Osteocyte (in vitro differentiated cells): ENCODE results near the gene KRT82. TPM values are rescaled to one million over a fixed set of nuclear protein-coding genes. Genes with fewer than 3 reads are reported as not detected.

Experiments used
- DNase-seq: peaks from one replicate; pipeline ENCODE4 v3.0.0; 2021; ENCODE audit warnings: mixed read lengths; ENCODE audit not compliant: unreplicated experiment; ENCODE audit errors: extremely low spot score
- H3K27ac Mint-ChIP-seq: one replicate; pipeline ENCODE4 v1.8.0; 2021; ENCODE audit warnings: mild to moderate bottlenecking, mixed read lengths; ENCODE audit not compliant: unreplicated experiment
- H3K27me3 Mint-ChIP-seq: one replicate; pipeline ENCODE4 v1.8.0; 2021; ENCODE audit warnings: mixed read lengths; ENCODE audit not compliant: unreplicated experiment
- H3K36me3 Mint-ChIP-seq: one replicate; pipeline ENCODE4 v1.8.0; 2021; ENCODE audit warnings: mixed read lengths; ENCODE audit not compliant: unreplicated experiment
- H3K4me1 Mint-ChIP-seq: one replicate; pipeline ENCODE4 v1.8.0; 2021; ENCODE audit warnings: mixed read lengths; ENCODE audit not compliant: unreplicated experiment
- H3K4me3 Mint-ChIP-seq: one replicate; pipeline ENCODE4 v1.8.0; 2021; ENCODE audit warnings: mild to moderate bottlenecking, moderate library complexity, mixed read lengths; ENCODE audit not compliant: unreplicated experiment
- H3K9me3 Mint-ChIP-seq: one replicate; pipeline ENCODE4 v1.8.0; 2021; ENCODE audit warnings: mixed read lengths; ENCODE audit not compliant: unreplicated experiment
- CTCF ChIP-seq: fragments of 200-600 bp; sonication (generic); IDR thresholded peaks from 2 replicates; pipeline ENCODE4 v1.5.0; 2021; ENCODE audit warnings: antibody characterized with exemption, mild to moderate bottlenecking, moderate library complexity
- total RNA-seq: library from RNA; stranded (reverse); gene quantifications from 2 replicates; pipeline ENCODE4 v1.2.1, GENCODE V29; 2021

The KRT82 gene
- total RNA-seq, 1 donor from 2014 or later: not detected

GRCh38 chr12:52383331-52383730 lies 22.8 kb downstream of the KRT82 start:
- Mint-ChIP-seq H3K27me3 (peaks cover 27% of the 10 kb centered on the region), H3K27ac (no peak overlapping the region), H3K4me1 (no peaks in the 10 kb centered on the region), H3K9me3 (no peaks in the 10 kb centered on the region), H3K36me3 (no peaks in the 10 kb centered on the region), H3K4me3 (no peak overlapping the region)
- TF ChIP-seq CTCF: no peak
- no peak for DNase-seq

DNA sequence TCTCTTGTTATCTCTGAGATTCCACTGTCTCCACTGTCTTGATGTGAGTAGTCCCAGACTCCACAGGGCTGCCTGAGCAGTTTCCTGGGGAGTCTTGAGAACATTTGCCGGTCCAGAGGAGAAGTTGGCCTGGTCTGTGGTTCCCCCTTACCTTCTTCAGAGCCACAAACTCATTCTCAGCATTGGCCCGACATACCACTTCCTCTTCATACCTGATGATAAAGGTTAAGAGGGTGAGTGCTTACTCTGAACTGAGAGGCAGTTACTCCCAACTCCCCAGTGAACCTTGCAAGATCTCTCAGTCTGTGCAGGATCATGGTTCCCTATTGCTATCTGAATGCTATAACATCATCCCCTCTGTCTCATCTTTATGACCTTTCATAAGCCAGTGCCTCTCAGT lies 23.3 kb downstream of the KRT82 start:
- no peak overlapping the region for H3K4me3 Mint-ChIP-seq
- H3K4me1 Mint-ChIP-seq: no peaks in the 10 kb centered on the region
- no peak for TF ChIP-seq CTCF
- H3K9me3 Mint-ChIP-seq: no peaks in the 10 kb centered on the region
- peaks cover 27% of the 10 kb centered on the region for H3K27me3 Mint-ChIP-seq
- no peaks in the 10 kb centered on the region for H3K36me3 Mint-ChIP-seq
- H3K27ac Mint-ChIP-seq: no peak overlapping the region
- DNase-seq: no peak

GRCh38 chr12:52381206-52381605 lies 24.9 kb downstream of the KRT82 start:
- no peaks in the 10 kb centered on the region for H3K9me3 Mint-ChIP-seq
- H3K27ac Mint-ChIP-seq: no peak overlapping the region
- H3K27me3 Mint-ChIP-seq: peaks cover 36% of the 10 kb centered on the region
- TF ChIP-seq CTCF: no peak
- no peaks in the 10 kb centered on the region for H3K36me3 Mint-ChIP-seq
- no peak for DNase-seq
- H3K4me3 Mint-ChIP-seq: no peak overlapping the region
- no peaks in the 10 kb centered on the region for H3K4me1 Mint-ChIP-seq

DNA sequence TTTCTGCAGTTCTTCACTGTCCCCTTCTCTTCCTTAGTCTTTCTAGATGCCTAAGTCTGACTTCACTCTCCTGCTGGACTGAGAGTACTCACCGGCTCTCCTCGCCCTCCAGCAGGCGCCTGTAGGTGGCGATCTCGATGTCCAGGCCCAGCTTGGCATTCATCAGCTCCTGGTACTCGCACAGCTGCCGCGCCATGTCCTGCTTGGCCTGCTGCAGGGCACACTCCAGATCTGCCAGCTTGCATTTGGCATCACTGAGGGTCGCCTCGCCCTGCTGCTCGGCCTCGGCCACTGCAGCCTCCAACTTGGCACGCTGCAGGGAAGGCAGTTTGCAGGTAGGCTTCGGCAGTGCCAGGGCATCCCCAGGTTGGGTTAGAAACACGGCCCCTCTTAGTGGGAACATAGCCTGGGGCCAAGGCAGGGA lies 25.9 kb downstream of the KRT82 start:
- Mint-ChIP-seq H3K36me3 (no peaks in the 10 kb centered on the region), H3K27me3 (peaks cover 44% of the 10 kb centered on the region), H3K4me1 (no peaks in the 10 kb centered on the region), H3K4me3 (no peak overlapping the region), H3K27ac (no peak overlapping the region), H3K9me3 (no peaks in the 10 kb centered on the region)
- DNase-seq: no peak
- TF ChIP-seq CTCF: peak; percentile 50

DNA sequence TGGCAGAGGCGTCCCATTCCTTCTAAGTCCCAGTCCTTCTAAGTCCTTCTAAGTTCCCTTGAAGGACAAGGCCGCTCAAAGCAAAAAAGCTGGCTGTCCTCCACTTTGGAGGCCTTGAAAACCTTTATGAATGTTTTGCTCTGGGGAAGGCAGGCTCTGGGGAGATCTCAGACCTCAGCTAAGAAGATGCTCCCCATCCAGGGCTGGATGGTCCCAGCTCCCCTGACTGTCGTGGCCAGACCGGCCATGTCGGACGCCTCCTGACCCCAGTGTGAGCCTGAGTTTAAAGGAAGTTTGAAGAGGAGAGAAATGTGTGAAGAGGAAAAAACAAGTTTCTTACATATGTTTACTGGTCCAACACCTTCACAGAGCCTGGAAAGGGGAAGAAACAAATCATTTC lies 26.6 kb downstream of the KRT82 start:
- TF ChIP-seq CTCF: no peak
- no peak overlapping the region for H3K27ac Mint-ChIP-seq
- no peak for DNase-seq
- no peaks in the 10 kb centered on the region for H3K36me3 Mint-ChIP-seq
- no peaks in the 10 kb centered on the region for H3K4me1 Mint-ChIP-seq
- H3K9me3 Mint-ChIP-seq: no peaks in the 10 kb centered on the region
- H3K27me3 Mint-ChIP-seq: peaks cover 42% of the 10 kb centered on the region
- H3K4me3 Mint-ChIP-seq: no peak overlapping the region
